Suprapubic skin (tissue), 2 donors: Measurements from ENCODE around the gene KSR1.

Source experiments
- EP300 ChIP-seq: sonication (generic); formaldehyde crosslinking; IDR thresholded peaks from one replicate; pipeline ENCODE4 v1.6.1; 2017; ENCODE audit warnings: antibody characterized with exemption
- POLR2A ChIP-seq, 2 donors: fragments of 450-650 bp; IDR thresholded peaks; one replicate each; pipeline ENCODE4 v1.6.1; 2017; ENCODE audit warnings: antibody characterized with exemption in 2 of 2, mild to moderate bottlenecking in 2 of 2, moderate library complexity in 2 of 2

DNA sequence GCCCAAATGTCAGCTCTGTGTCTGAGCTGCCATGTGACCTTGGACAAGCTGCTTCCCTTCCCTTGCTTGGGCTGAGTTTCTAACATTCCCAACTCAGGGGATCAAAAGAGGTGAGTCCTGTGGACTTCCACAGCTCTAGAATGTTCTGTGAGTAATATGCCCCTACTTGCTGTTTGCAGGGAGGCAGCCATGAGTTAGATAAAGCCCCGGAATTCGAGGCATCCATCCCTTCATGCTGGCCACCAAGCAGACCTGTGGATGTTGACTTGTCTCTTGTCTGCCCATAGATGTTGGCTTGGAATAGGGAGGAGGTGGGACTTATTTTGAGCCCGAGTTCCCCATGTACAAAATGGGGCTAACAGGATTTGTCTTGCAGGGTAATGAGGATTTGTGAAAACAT lies 36.2 kb downstream of the KSR1 start:
- TF ChIP-seq POLR2A (IDR thresholded peaks at IDR 0.05): no peak
- TF ChIP-seq EP300: no peak
